GM21381 (cell line): Measurements from ENCODE around the gene CUL1.
"Not testable (repeated sequence)": the region's sequence is repeated elsewhere in the genome, so short reads cannot be mapped to it uniquely, and the experiment has no call there.

Experiments
- ATAC-seq: cut with Tn5 transposase; IDR thresholded peaks from one replicate; pipeline ENCODE4 v1.9.1; 2021; ENCODE audit warnings: mild to moderate bottlenecking, moderate library complexity; ENCODE audit not compliant: unreplicated experiment

Gene CUL1

GRCh38 chr7:148696787-148697186 is 1.9 kb upstream of the CUL1 start:
- ATAC-seq: no peak

DNA sequence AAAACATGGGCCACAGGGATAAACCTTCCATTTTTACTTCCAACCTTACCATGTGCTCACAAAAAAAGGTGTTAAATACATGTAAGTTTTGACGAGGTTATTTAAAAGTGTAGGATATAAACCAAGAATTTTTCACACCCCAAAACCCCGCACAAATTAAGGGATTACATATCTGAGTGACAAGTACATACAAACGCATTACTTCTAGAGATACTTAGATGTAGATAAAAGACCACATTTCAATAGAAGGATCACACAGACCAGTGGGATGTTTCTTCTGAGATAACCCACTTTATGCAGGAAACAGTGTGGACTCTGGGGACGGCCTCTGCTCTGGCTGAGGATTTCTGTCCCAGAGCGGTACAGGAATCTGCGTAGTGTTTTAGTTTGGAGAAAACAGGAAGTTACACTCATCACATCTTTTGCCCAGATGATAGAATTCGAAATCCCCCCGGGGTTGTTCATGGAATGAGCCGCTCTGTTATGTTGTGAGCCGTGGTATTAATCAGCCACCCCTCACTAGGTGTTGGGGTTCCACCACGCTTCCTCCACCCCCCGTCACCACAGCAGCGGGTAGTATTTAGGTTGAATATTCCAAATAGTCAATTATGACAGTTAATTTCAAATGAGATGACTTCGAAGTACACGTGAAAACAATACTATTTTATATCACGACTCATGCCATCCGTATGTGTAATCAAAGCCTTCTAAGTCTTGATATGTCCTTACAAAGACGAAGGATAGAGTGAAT is 1.3 kb upstream of the CUL1 start:
- ATAC-seq: no peak

GRCh38 chr7:148698007-148698396 is 701 bp upstream of the CUL1 start:
- peak; percentile 0 for ATAC-seq

DNA sequence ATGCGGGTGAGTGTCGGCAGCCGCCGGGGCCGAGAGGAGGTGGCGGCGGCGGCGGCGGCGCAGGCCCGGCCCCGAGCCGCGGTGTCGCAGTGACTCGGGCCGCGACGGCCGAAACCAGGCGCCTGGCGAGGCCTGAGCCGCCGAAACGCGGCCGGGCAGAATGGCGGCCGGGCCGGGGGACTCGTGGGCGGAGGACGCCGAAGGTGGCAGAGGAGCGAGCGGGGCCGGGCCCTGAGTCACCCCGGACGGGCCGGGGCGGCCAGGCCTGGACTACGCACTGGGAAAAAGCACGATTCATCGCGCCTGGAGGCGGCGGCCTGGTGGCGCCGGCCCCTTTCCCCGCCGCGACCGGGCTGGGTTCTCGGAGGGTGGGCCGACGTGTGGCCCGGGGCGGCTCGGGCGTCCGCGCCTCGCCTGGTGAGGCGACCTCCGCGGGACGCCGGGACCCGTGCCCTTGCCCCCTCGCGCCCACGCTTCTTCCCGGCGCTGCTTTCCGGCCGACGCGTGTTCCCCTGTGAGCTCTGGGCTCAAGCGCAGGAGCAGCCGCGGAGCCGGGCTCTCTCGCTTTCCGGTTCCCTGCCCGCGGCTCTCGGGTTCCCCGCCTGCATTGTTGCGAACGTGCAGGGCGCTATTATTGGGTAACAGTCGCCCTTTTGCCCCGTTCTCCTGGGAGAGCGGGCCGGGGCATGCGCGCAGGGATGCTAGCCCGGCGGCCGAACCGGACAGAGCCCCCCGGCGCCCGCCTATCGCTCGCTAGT is 500 bp downstream of the CUL1 start:
- ATAC-seq: peak; percentile 40

DNA sequence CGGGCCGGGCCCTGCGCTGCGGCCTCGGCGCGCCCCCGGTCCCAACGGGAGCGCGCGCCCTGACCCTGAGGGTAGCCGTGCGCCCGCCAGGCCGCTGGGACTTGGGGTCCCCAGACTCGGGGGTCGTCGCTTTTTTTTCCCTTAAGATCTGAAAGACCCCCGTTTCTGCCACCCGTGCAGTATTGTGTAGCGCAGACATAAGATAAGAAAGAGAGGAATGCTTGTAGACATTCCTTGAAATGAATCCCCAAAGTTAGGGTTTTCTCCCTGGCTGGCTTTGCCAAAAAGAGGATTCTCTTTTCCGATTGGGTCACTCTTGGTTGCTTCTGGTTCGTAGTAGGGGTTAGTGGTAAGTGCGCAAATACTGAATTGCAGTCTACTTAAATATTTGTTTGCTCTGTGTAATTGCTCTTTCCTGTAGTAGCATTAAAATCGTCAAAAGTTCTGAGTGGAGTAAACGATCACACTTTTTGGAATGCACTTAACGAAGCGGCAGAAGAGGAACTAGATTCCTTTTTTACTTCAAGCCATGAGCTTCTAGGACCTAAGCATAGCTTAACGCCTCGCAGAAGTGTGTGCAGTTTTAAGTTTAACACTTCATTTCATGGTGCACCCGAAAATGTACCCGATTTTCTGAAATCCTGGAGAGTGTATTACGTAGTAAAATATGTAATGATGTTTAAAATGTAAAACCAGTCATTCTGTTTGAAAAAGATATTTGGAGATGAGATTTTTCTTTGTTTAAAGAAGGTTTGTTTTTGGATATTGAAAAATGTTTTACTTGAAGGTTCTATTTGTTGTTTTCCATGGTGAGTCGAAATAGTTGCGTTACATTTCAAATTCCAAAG is 1.3 kb downstream of the CUL1 start:
- peak; percentile 32 for ATAC-seq

DNA sequence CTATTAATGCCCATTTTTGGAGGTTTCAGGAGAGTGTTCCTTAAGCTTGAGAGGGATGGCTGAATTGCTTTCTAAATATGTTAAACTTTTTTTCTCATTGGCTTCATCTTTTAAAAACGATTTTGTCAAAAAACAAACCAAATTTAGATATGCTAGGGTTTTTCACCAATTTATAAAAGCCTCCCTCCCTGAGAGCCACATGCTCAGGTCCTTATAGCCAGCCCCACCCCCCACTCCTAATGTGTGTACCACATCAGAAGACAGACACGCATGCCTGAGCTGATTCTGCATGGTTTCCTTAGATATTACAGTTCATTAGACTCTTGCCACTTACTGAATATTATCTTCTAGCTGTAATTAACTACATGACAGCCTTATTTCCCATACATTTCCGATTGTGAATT is 2.0 kb downstream of the CUL1 start:
- ATAC-seq: no peak

- no peak for ATAC-seq
Measured at GRCh38 chr7:148701414-148701813, 2.7 kb downstream of the CUL1 start.

DNA sequence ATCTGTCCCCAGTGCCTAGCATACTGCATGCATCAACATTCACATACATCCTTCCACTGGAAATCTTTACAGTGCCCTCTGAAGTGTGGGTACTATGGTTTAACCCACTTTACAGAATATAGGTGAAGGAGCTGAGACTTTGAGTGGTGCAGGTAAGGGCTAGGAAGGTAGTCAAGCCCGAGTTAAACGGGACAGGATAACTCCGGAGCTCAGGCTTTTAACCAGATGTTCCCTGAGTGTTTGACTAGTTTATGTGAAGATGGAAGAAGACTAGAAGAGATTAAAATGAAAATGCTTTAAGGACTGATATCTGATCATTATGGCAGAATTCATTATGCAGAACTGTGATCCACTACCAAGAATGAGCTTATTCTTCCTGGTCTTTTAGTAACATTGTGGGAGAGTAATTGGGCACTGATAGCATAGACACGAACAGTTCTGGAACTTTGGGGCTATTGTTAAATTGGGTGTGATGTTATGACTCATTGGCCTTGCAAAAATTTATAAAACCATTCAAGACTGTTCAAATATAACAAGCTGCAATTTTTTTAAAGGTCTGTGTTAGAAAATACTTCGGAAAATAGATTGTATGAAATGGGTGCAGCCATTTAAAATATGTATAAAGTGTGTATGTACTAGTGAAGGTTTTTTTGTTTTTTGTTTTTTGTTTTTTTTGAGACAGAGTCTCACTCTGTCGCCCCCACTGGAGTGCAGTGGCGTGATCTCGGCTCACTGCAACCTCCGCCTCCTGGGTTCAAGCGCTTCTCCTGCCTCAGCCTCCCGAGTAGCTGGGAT is 4.4 kb downstream of the CUL1 start:
- ATAC-seq: no peak

- not testable (repeated sequence) for ATAC-seq
Measured at GRCh38 chr7:148703671-148703962, 4.9 kb downstream of the CUL1 start.

GRCh38 chr7:148704189-148704588 is 5.5 kb downstream of the CUL1 start:
- no peak for ATAC-seq

DNA sequence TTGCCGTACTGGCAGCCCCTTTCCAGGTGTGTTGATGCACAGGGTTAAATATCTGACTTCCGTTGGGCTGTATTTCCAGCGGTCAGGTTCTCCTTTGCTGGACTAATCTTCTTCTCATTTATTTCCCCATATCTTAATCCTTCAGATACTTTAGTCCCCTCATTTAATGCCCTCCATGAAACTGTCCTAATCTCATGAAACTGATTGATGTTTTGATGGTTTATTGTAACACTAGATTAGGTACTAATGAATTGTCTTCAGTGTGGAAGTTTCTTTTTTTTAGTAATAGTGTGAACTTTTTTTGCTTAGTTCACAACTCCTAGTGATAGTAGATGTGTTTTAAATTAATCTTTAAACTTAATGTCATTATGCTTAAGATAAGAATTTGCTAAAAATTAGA is 6.3 kb downstream of the CUL1 start:
- ATAC-seq: no peak

DNA sequence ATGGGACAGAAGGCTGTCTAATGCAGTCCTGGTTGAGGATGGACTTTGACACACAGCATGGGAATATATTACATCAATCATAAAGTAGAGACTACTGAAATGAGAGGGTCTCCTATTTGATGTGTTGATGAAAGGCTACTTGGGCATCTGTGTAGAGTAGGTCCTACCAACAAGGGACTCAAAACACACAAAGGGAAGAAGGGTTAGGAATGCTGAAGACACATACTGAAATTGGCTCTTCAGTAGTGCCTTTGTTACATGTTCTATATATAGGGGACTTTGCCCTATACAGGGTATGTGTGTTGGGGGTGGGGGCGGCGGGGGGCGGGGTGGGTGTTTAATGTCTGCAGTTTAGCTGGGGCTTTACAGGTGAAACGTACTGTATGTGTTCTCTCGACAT is 7.7 kb downstream of the CUL1 start:
- ATAC-seq: no peak

- ATAC-seq: no peak
Measured at GRCh38 chr7:148708026-148708885, 9.6 kb downstream of the CUL1 start.

DNA sequence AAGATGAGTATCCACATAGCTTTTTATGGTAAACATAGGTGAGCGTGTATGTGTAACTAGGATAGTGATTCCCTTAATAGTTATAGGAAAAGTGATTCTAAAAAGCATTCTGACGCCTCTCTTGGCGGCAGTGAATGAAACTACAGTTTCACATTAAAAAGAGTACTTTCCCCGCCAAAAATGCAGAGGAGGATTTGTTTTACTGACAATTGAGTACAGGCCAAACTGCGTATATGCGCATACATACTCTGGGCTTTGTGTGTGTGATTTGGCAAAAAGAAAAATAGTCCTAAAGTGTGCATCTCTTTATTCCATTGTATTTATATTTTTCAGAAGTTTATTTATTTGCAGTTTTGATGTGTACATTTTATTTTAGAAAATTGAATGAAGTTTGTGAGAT is 10.3 kb downstream of the CUL1 start:
- no peak for ATAC-seq

- not testable (repeated sequence) for ATAC-seq
Measured at GRCh38 chr7:148710426-148710825, 11.7 kb downstream of the CUL1 start.

DNA sequence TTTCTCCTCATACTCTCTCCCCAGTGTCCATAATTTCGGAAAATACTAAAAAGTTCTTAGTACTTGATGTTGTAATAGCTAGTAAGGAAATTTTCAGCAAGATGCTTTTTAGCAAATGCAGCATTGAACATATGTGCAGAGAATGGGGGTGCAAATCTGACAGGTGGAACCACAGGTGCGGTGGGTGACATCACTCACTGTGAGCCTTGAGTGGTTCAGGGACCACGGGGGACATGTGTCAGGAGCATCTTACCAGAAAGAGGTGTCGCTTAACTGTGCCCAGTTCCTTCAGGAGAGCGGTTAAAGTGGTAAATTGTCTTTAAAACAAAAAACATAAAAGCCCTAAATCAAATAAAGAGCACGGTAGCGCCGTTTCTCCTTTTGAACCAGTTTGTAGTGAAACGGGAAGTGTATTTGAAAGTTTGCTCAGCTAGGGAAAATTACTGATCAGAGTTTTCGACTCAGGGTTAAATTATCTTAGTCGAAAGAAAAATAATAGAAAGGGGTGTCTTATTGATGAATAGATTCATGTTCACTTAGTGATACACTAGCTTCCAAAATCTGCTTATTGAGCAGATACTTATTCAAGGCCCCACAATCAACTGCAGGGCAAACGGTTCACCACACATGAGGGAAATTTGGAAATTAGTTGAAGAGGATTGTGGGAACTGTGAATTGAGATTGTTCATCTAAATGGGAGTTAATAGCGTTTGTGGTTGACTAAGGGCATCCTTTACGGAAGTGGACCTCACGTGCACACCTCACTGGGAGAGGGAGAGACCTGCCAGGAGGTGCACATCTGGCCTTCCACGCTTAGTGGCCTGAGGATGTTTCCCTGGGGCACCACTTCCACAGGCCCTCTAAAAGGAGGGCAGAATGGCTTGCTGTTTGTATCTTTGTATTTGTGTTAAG is 12.7 kb downstream of the CUL1 start:
- no peak for ATAC-seq

DNA sequence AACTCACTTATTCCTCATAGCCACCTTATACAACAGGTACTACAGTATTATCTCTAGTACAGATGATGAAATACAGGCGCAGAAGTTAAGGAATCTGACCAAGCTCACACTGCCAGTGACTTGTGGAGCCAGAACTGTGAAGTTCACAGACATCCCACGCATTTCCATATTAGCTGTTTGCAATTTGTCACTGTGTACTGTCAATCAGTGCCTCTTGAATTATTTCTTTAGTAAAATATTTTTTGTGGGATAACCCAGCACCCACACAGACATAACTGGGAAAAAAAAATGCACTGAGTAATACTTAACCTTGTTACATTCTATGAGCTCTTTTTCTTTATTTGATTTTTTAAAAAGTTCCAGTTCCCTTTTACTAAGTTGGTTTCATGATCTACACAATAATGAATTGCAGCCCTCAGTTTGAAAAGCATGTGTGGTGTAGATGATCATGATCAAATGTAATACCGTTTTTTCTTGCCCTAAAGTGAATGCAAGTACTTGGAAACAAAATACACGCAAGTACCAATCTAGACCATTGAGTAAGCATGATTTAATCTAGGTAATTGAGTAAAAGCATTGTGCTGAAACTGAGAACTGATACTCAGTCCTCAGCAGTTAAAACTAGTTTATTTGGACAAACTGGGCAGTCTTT is 14.1 kb downstream of the CUL1 start:
- no peak for ATAC-seq

DNA sequence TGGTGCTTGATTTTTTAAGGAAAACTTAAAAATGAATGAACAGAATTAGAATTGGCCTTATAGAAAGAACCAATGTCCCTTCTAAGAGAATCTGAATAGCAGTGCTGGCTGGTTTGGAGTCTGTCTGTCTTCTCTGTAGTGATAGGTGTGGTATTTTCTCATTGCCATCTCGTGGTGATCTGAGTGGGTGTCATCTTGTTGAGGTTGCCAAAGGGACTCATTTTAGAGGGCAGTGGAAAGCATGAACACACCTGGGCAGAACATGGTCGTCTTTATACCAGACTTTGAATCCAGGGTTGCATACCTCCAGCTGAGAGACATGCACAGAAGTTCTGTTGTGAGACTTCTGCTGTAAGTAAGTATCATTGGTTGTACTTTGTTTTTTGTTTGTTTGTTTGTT is 15.8 kb downstream of the CUL1 start:
- no peak for ATAC-seq
